Raji (cell line): ENCODE data around the gene FBXO10.
A peak's percentile ranks its signal among the peaks of the same experiment; 100 is the strongest.

Experiments used
- POLR2A ChIP-seq: IDR thresholded peaks from 2 replicates; pipeline ENCODE4 v1.6.1; 2011; ENCODE audit warnings: low read depth, low read length, control low read depth; ENCODE audit not compliant: insufficient read depth

FBXO10 gene

GRCh38 chr9:37486616-37487548 lies 89.3 kb downstream of the FBXO10 start:
- TF ChIP-seq POLR2A, result no peak

- no peak for TF ChIP-seq POLR2A
Observed at GRCh38 chr9:37486256-37486615, 89.9 kb downstream of the FBXO10 start.

- peak; percentile 98 for TF ChIP-seq POLR2A
Observed at GRCh38 chr9:37485389-37486255, 90.6 kb downstream of the FBXO10 start, which contains the start of gene POLR1E. TSS of gene POLR1E (plus strand) at chr9:37485948. CDS start at chr9:37486048, 100 bp downstream.

GRCh38 chr9:37480759-37481158 lies 95.4 kb downstream of the FBXO10 start:
- no peak for TF ChIP-seq POLR2A

GRCh38 chr9:37476930-37477329 lies 99.2 kb downstream of the FBXO10 start:
- no peak for TF ChIP-seq POLR2A

GRCh38 chr9:37474438-37474837 lies 101.7 kb downstream of the FBXO10 start:
- TF ChIP-seq POLR2A, result no peak

GRCh38 chr9:37471942-37472684 lies 104.1 kb downstream of the FBXO10 start:
- TF ChIP-seq POLR2A, result no peak

- no peak for TF ChIP-seq POLR2A
Observed at GRCh38 chr9:37468620-37469019, 107.6 kb downstream of the FBXO10 start.

GRCh38 chr9:37466037-37466709 lies 110.0 kb downstream of the FBXO10 start:
- TF ChIP-seq POLR2A, result peak; percentile 14

- TF ChIP-seq POLR2A, result peak; percentile 77
Observed at GRCh38 chr9:37465249-37466036, 110.7 kb downstream of the FBXO10 start, which contains the start of gene ZBTB5. TSS of gene ZBTB5 (minus strand) at chr9:37465450. CDS start at chr9:37442551, 22,899 bp downstream.

- TF ChIP-seq POLR2A, result peak; percentile 78
Observed at GRCh38 chr9:37464426-37465248, 111.5 kb downstream of the FBXO10 start.

GRCh38 chr9:37464006-37464405 lies 112.2 kb downstream of the FBXO10 start:
- TF ChIP-seq POLR2A, result no peak
